Retinal pigment epithelial cell (primary cell): ENCODE data around the gene PAK1.

Experiments
- DNase-seq: peaks from one replicate; pipeline ENCODE4 v3.0.0-alpha.2; 2010; ENCODE audit warnings: low read depth
- H3K4me3 ChIP-seq: 2 replicates; pipeline ENCODE4 v1.5.1; 2011; ENCODE audit warnings: mild to moderate bottlenecking, low read length, control low read depth, moderate library complexity
- TF ChIP-seq, protein P1 (sequence below): conservative IDR thresholded peaks from 2 replicates; pipeline ENCODE4 v1.5.1; 2011; ENCODE audit warnings: low read depth, low read length, control low read depth, inconsistent platforms

PAK1 gene

DNA sequence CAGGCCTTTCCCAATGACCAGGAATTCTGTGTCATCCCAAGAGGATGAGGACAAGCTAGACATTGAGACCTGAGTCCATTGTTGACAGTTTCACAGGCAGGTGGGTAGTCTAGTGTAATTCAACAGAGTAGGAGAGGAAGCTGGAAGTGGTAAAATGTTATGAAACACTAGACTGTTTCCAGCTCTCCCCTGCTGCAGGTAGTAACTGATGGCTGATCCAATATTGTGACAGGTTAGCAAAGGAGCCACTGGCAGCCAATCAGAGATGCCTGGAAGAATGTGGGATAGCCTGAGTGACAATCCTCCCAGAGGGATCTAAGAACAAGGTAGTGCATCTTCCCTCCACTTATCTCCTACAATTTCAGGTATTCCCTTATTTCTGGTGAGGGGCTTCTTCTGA is 161.8 kb downstream of the PAK1 start:
- H3K4me3 ChIP-seq: no peak overlapping the region
- no peak for DNase-seq
- TF ChIP-seq, protein P1, sequence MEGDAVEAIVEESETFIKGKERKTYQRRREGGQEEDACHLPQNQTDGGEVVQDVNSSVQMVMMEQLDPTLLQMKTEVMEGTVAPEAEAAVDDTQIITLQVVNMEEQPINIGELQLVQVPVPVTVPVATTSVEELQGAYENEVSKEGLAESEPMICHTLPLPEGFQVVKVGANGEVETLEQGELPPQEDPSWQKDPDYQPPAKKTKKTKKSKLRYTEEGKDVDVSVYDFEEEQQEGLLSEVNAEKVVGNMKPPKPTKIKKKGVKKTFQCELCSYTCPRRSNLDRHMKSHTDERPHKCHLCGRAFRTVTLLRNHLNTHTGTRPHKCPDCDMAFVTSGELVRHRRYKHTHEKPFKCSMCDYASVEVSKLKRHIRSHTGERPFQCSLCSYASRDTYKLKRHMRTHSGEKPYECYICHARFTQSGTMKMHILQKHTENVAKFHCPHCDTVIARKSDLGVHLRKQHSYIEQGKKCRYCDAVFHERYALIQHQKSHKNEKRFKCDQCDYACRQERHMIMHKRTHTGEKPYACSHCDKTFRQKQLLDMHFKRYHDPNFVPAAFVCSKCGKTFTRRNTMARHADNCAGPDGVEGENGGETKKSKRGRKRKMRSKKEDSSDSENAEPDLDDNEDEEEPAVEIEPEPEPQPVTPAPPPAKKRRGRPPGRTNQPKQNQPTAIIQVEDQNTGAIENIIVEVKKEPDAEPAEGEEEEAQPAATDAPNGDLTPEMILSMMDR: no peak

DNA sequence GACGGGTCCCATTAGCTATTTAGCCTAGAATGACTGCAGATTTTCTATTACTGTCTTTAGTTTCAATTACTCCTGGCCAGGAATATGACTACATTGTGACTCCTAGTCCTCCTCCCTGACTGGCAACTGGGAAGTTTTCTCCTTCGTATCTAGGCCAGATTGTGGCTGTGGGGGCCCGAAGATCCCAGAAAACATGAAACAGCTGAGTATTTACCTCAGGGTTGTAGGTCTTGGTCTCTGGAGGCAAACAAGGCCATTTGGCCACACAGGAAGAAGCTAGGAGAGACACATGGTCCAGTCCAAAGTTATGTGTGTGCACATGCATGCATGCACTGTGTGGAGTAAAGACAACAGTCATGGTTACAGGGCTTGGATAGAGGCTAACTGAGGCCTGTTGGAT is 162.2 kb downstream of the PAK1 start:
- no peak overlapping the region for H3K4me3 ChIP-seq
- no peak for DNase-seq
- TF ChIP-seq, protein P1: no peak

DNA sequence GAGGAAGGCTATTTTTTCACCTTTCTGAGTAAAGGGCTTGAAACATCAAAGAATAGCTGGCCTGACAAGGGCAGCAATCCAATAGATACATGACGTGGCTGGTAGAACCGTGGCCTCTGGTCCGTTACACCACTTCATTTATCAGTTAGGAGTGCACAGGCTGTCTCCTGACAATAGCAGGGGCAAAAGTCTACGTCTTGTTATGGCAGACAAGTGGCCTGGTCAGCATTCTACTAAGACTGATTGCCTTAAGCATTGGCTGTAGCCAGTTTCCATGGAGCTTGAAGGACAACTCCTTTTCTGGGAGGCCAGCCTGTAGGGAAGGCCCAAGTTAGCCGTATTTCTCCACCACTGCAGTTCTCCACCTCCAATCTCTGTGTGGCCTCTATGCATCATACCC is 163.2 kb downstream of the PAK1 start:
- DNase-seq: no peak
- H3K4me3 ChIP-seq: no peak overlapping the region
- TF ChIP-seq, protein P1: no peak

DNA sequence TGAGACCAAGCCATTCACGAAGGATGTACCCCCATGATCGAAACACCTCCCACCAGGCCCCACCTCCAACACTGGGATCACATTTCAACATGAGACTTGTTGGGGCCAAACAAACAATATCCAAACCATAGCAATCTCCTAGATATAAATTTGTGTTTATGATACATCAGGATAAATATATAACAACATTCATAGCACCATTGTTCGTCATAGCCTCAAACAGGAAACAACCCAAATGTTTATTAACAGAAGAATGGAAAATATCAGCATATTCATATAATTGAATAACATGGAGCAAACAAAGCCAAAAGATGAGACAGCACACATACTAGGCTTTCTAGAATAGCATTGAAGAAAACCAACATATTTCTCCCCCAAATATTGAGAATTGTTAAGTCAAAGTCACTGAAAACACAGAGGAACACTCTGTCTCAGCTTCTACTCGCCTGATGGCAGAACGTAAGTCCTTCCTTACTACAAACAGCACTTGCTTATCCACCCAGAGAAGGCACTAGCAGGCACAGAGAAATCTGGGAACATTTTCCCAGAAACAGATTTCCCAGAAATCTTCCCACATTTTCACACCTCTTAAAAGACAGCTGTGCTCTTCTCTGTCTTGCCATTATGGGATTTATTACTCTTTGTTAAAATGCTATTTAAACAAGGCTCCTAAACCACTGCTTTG is 164.4 kb downstream of the PAK1 start:
- TF ChIP-seq, protein P1: no peak
- no peak for DNase-seq

DNA sequence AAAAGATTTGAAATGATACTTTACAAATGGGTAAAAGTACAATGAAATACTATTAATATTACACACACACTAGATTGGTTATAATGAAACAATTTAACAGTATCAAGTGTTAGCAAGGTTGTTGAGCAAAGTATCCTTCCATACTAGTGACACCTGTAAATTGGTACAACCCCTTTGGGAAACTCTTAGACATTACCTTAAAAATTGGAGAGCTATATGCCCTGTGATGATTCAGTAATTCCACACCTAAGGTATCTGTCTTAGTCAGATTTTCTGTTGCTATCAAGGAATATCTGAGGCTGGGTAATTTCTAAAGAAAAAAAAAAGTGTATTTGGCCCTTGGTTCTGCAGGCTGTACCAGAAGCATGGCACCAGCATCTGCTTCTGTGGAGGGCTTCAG is 165.1 kb downstream of the PAK1 start:
- TF ChIP-seq, protein P1: no peak
- H3K4me3 ChIP-seq: no peak overlapping the region
- DNase-seq: no peak

More for the DNA sequence above, 164.4 kb downstream of the PAK1 start:
- no peak overlapping the region for H3K4me3 ChIP-seq

DNA sequence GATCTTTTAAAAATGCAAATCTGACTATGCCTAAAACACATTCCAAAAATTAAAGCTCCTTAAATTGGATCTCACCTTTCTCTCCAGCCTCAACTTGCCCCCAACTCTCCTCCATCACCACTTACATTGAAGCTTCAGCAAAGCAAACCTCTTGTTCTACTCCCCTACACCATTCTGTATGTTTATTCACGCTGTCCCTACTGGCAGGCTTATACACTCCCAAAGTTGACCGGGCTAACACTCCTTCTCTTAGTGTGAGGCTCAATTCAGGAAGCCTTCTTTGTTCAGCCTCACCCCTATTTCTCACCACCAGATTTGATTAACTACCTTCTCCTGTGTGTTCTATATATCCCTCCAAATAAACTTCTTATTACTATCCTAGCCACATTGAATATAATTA is 170.6 kb downstream of the PAK1 start:
- no peak for DNase-seq
- no peak overlapping the region for H3K4me3 ChIP-seq
- TF ChIP-seq, protein P1: no peak

DNA sequence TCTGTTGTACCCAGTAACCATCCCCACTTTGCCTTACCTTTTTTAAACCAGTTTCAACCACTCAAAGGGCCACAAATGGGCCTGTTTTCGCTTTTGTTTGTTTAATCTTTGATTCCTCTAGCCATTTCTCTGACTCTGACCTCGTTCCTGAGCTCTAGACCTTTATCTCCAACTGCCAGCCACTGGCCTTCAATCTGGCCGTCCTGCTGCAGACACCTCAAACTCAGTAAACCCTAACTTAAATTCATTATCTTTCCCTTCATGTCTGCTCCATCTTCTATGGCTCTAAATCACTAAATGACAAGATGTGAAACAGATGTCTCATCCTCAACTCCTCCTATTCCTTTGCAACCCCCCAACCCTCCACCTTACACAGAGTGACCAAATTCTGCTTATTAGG is 171.1 kb downstream of the PAK1 start:
- no peak for DNase-seq
- H3K4me3 ChIP-seq: no peak overlapping the region
- TF ChIP-seq, protein P1: no peak
